HG02943 (cell line): ENCODE results near the gene JMJD6.

Experiments used
- ATAC-seq: cut with Tn5 transposase; IDR thresholded peaks from one replicate; pipeline ENCODE4 v1.9.1; 2021; ENCODE audit warnings: mild to moderate bottlenecking, low read depth, moderate library complexity; ENCODE audit not compliant: unreplicated experiment

The JMJD6 gene

DNA sequence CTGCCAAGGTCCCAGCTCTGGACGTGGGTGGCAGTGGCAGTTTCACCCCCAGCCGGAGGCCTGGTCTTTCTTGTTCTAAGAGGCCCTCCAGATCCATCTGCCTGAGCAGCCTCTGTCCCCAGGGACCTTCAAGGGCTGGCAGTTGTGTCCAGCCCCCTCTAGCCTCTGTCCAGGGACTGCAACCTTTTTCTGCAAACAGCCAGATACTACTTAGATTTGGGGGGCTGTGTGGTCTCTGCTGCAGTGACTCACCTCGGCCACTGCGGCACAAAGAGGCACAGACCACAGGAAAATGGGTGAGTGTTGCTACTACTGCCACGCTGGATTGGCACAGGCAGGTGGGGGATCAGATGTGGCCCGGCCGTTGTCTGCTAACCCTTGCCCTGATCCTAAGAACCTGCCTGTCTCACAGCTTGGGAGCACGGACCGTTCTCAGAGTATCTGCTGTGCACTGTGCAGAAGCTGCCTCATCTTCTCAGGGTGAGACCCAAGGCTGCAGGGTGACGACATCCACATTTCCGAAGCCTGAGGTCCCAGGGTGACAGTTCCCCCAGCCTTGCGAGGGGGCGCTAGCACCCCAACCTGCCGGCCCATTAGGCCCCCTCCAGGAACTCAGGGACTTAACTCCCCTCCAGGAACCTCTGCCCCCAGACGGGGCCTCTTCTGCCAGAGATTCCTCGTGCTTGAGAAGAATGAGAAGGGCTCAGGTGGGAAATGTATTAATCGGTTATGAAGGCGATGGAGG is 43.2 kb downstream of the JMJD6 start:
- ATAC-seq: no peak

GRCh38 chr17:76682296-76682695 is 44.1 kb downstream of the JMJD6 start:
- no peak for ATAC-seq

DNA sequence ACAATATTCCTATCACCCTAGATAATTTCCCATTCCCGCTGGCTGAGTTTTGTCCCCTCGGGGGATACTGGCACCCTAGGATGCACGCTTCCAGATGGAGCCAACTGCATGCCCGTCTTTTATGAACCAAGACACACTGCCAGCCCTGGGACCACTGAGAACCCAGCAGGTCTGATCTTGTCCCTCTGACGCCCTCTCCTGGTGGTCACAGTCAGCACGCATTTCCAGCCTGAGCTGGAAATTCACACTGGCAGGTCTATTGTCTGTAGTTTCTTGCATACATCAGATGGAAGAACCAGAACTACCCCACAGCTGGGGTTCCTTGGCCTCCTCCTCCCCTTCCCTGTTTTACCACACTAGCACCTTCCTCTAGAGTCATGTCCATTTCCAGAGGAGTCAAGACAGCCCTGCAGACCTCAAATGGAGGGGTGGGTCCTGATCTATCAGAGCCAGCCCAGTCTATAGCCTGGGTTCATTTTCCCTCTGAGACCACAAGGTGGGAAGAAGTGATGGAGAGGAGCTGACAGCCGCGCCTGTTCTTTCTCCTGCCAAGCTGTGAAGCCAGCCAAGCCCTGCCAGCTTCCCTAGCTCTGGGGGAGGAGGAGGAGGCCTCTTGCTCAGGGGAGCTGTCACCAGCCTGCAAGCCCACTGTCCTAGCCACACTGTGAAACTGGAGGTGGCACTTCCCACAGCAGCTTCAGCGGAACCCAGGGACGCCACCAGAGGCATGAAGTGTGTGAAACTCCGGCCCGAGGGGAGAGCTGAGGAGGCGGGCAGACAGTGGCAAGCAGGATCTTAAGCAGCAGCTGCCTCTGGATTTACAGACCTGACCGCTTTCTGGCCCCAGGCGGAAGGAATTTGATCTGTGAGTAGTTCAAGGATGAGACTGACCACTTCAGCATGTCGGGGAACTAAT is 44.9 kb downstream of the JMJD6 start:
- no peak for ATAC-seq

GRCh38 chr17:76679239-76679638 is 47.2 kb downstream of the JMJD6 start:
- no peak for ATAC-seq

DNA sequence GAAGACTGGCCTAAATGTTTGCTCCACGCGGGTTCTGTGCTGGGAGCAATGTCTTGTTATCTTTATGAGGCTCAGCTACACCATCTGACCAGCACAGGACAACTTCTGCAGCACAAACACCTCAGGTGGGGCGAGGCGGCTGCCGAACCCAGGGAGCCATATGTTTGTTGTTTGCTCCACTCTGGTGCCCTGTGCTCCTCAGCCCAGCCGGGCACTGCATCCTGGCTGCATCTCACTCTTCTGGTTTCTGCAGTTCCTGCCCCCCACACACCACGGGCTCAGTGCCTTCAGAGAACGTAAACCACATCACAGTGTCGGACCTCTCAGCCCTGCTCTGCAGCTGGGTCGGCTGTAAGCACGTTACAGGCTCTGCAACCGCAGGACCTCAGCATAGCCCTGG is 48.1 kb downstream of the JMJD6 start:
- ATAC-seq: no peak

DNA sequence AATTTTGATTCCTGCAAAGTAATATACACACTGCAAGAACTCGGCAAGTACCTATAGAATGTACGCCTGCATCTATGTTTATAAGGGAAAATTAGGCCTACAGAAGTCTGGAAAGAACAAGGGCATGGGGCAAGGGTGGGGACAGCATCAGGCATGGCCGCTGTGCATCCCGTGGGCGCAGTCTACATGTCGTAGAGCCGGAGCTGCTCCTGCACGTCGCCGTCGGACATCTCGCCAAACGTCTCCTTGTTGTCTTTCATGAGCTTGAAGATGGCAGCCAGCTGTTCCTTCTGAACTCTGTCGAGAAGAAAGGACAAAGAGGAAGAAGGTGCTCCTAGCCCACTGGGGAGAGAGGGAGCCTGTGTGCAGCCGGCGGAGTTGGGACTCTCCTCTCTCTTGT is 49.0 kb downstream of the JMJD6 start:
- ATAC-seq: no peak

DNA sequence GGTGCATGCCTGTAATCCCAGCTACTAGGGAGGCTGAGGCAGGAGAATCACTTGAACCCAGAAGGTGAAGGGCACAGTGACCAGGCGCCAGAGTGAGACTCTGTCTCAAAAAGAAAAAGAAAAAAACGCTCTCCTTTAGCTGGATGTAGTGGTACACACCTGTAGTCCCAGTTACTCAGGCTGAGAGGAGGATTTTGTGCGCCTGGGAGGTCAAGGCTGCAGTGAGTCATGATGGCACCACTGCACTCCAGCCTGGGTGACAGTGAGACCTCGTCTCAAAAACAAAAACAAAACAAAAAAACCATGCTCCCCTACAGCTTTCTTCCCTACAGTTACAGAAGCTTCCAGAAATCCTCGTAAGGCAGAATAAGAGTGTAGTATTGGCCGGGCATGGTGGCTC is 49.8 kb downstream of the JMJD6 start:
- ATAC-seq: no peak

DNA sequence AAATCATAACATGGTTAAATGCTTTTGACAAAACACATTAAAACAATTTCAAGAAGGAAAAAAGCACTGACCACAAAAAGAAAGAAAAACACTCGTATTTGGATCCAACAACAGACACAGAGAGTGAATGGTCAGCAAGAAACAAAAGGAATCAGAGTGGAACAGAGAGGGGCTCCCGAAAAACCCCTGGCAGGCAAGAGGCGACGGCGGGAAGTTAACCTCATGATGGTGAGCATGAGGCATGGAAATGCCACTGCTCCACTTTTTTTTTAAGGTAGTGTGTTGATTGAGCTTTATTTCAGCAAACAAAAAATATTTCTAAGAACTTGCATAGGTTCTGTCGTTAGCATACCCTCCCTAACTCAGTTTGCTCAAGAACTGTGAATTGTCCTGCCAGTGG is 50.8 kb downstream of the JMJD6 start:
- ATAC-seq: no peak

DNA sequence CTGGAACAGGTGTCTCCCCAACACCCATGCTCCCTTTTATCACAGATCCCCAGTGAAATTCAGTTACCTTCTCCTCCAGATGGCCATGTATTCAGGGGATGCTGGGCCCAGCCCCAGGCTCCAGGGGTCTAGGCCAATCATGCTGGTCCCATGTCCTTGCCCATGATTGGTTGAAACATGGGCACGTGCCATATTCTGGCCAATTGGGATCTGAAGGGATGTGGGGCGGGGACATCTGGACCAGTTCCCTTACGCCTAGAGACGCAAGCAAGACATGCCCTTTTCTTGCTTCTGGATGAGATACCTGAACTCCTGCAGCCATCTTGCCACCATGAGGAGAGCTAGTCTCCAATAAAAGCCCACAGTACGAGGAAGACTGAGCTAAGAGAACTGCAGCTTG is 51.8 kb downstream of the JMJD6 start:
- no peak for ATAC-seq

- ATAC-seq: no peak
Observed at GRCh38 chr17:76673729-76674128, 52.7 kb downstream of the JMJD6 start.

DNA sequence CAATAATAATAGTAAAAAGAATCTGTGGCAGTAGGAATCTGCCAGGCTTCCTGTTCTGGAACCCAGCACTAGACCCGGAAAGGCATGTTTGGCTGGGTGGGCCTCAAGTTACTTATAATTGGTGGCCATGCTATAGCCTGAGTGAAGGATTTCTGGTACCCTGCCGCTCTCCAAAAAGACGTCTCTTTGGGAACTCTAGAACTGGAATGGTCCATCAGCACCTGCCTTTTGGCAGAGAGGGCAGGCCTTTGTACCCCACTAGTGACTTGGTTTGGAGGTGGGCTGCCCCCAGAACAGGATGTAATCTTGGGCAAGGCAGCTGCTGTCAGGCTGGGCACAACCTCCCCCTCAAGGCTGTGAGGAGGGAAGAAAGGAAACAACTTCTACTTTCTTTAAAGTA is 53.5 kb downstream of the JMJD6 start:
- ATAC-seq: no peak

DNA sequence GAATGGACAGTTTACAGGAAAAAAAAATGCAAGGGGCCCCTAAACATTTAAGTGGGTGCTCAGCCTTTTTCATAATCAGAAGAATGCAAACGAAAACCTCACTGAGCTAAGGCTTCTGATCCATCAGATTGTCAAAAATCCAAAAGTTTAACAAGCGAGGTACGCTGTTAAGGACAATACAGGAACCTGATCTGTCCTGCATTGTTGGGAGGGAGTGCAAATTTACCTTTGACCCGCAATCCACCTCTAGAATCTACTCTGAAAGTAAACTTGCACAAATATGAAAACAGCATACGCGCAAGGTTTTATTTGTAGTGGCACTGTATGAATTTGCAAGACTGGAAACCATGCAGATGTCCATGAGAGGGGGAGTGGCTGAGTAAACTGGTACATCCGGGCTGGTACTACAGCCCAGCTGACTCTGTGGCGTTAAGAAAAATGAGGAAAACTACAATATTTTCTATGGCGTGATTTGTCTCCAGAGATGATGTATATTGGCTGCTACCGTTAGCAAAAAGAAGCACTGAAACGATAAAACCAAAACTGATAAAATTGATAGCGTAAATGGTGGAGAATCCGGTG is 54.0 kb downstream of the JMJD6 start:
- ATAC-seq: no peak

- ATAC-seq: peak; percentile 23
Observed at GRCh38 chr17:76671912-76672262, 54.5 kb downstream of the JMJD6 start.

- ATAC-seq: peak; percentile 95
Observed at GRCh38 chr17:76671123-76671911, 55.1 kb downstream of the JMJD6 start.

DNA sequence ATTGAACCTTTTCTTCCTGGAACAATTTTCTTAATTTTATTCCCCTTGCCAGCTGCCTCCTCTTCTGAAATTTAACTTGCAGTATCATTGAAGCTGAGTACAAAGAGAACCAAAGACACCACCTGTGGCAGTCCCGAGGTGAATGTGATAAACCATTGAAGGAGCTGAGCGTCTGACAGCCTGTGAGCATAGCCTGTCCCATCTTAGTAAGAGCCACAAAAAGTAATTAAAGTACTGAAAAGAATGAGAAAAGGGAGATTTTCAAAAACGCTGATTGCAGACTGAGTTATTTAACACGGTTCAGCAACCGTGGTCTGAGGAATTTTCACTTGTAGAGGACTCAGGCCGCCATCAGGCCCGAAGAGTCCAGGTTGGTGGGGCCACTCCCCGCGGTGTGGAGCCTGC is 55.7 kb downstream of the JMJD6 start:
- no peak for ATAC-seq

GRCh38 chr17:76670020-76670717 is 56.2 kb downstream of the JMJD6 start:
- no peak for ATAC-seq
